Measurements from ENCODE around the gene GFI1B. TPM values are rescaled to one million over a fixed set of nuclear protein-coding genes. Genes with fewer than 3 reads are reported as not detected.
A peak's percentile ranks its signal among the peaks of the same experiment; 100 is the strongest.

The GFI1B gene
- total and polyA plus RNA-seq, 4 donors: not detected

GRCh38 chr9:132944294-132945185 lies 34.0 kb upstream of the GFI1B start, which contains the start of gene TSC1:
TSS of gene TSC1 (minus strand) at chr9:132944616. CDS start at chr9:132928872, 15,744 bp downstream.
- peak within 1 kb of the TSS in 1 of 2 donors; percentile 62 for H3K27ac ChIP-seq (ENCODE audit: low read depth in 1 of 2, low read length in 2 of 2)
- H3K4me1 ChIP-seq (ENCODE audit: control insufficient read depth in 1 of 2, insufficient read depth in 2 of 2, low read length in 2 of 2): no peaks in the 10 kb centered on the region
- WGBS, 2 donors: 0 to 1% methylated on average over 39 to 72 of the region's 72 CpGs
- no peaks in the 10 kb centered on the region for H3K27me3 ChIP-seq (ENCODE audit: control insufficient read depth in 1 of 2, insufficient read depth in 2 of 2, low read length in 1 of 2)
- DNase-seq (peak; percentile 98 to 99), ATAC-seq (ENCODE audit: low FRiP score) (peak; percentile 97)
- no peaks in the 10 kb centered on the region for H3K9me3 ChIP-seq (ENCODE audit: control insufficient read depth, low read length)
- intact Hi-C loops (cut with DNase I): loop anchor here in 1 of 2 donors (5.0 kb wide), 1 partner anchor 67 kb away; the partner anchor contains the start of genes AK8 and SPACA9
- peak within 1 kb of the TSS; percentile 75 to 85 for H3K4me3 ChIP-seq (ENCODE audit: low read length in 2 of 2)
- no peaks in the 10 kb centered on the region for H3K36me3 ChIP-seq (ENCODE audit: control insufficient read depth in 1 of 2, insufficient read depth in 2 of 2, low read length in 1 of 2)

GRCh38 chr9:132945186-132946130 lies 33.0 kb upstream of the GFI1B start:
- DNase-seq (no peak), ATAC-seq (ENCODE audit: low FRiP score) (no peak)
- H3K4me3 ChIP-seq (ENCODE audit: low read length in 2 of 2): peak overlapping the region; percentile 19 to 61
- H3K27ac ChIP-seq (ENCODE audit: low read depth in 1 of 2, low read length in 2 of 2): peak overlapping the region in 1 of 2 donors; percentile 46
- no peaks in the 10 kb centered on the region for H3K36me3 ChIP-seq (ENCODE audit: control insufficient read depth in 1 of 2, insufficient read depth in 2 of 2, low read length in 1 of 2)
- H3K9me3 ChIP-seq (ENCODE audit: control insufficient read depth, low read length): no peaks in the 10 kb centered on the region
- intact Hi-C loops (cut with DNase I): no loop called here
- WGBS, 2 donors: 68 to 70% methylated on average over 23 of the region's 23 CpGs
- no peaks in the 10 kb centered on the region for H3K4me1 ChIP-seq (ENCODE audit: control insufficient read depth in 1 of 2, insufficient read depth in 2 of 2, low read length in 2 of 2)
- no peaks in the 10 kb centered on the region for H3K27me3 ChIP-seq (ENCODE audit: control insufficient read depth in 1 of 2, insufficient read depth in 2 of 2, low read length in 1 of 2)

- 27 to 50% methylated on average over 3 of the region's 3 CpGs for WGBS, 2 donors
Measured at GRCh38 chr9:132946211-132946610, 32.3 kb upstream of the GFI1B start.

GRCh38 chr9:132946631-132947295 lies 31.7 kb upstream of the GFI1B start:
- WGBS, 2 donors: 91 to 94% methylated on average over 7 of the region's 7 CpGs
- H3K36me3 ChIP-seq (ENCODE audit: control insufficient read depth in 1 of 2, insufficient read depth in 2 of 2, low read length in 1 of 2): no peaks in the 10 kb centered on the region
- no peak overlapping the region for H3K27ac ChIP-seq (ENCODE audit: low read depth in 1 of 2, low read length in 2 of 2)
- no peaks in the 10 kb centered on the region for H3K4me1 ChIP-seq (ENCODE audit: control insufficient read depth in 1 of 2, insufficient read depth in 2 of 2, low read length in 2 of 2)
- ATAC-seq (ENCODE audit: low FRiP score) (no peak), DNase-seq (no peak)
- intact Hi-C loops (cut with DNase I): no loop called here
- H3K4me3 ChIP-seq (ENCODE audit: low read length in 2 of 2): no peak overlapping the region
- no peaks in the 10 kb centered on the region for H3K27me3 ChIP-seq (ENCODE audit: control insufficient read depth in 1 of 2, insufficient read depth in 2 of 2, low read length in 1 of 2)
- no peaks in the 10 kb centered on the region for H3K9me3 ChIP-seq (ENCODE audit: control insufficient read depth, low read length)

More at GRCh38 chr9:132946211-132946610, 32.3 kb upstream of the GFI1B start:
- ATAC-seq (ENCODE audit: low FRiP score) (no peak), DNase-seq (no peak)
- no peaks in the 10 kb centered on the region for H3K36me3 ChIP-seq (ENCODE audit: control insufficient read depth in 1 of 2, insufficient read depth in 2 of 2, low read length in 1 of 2)
- no peaks in the 10 kb centered on the region for H3K27me3 ChIP-seq (ENCODE audit: control insufficient read depth in 1 of 2, insufficient read depth in 2 of 2, low read length in 1 of 2)
- intact Hi-C loops (cut with DNase I): no loop called here
- H3K4me3 ChIP-seq (ENCODE audit: low read length in 2 of 2): no peak overlapping the region
- no peaks in the 10 kb centered on the region for H3K4me1 ChIP-seq (ENCODE audit: control insufficient read depth in 1 of 2, insufficient read depth in 2 of 2, low read length in 2 of 2)
- H3K9me3 ChIP-seq (ENCODE audit: control insufficient read depth, low read length): no peaks in the 10 kb centered on the region
- no peak overlapping the region for H3K27ac ChIP-seq (ENCODE audit: low read depth in 1 of 2, low read length in 2 of 2)

GRCh38 chr9:132947756-132948155 lies 30.7 kb upstream of the GFI1B start:
- Histone ChIP-seq H3K27ac (ENCODE audit: low read depth in 1 of 2, low read length in 2 of 2) (no peak overlapping the region), H3K4me1 (ENCODE audit: control insufficient read depth in 1 of 2, insufficient read depth in 2 of 2, low read length in 2 of 2) (no peaks in the 10 kb centered on the region), H3K4me3 (ENCODE audit: low read length in 2 of 2) (no peak overlapping the region), H3K36me3 (ENCODE audit: control insufficient read depth in 1 of 2, insufficient read depth in 2 of 2, low read length in 1 of 2) (no peaks in the 10 kb centered on the region), H3K9me3 (ENCODE audit: control insufficient read depth, low read length) (no peaks in the 10 kb centered on the region), H3K27me3 (ENCODE audit: control insufficient read depth in 1 of 2, insufficient read depth in 2 of 2, low read length in 1 of 2) (no peaks in the 10 kb centered on the region)
- intact Hi-C loops (cut with DNase I): no loop called here
- ATAC-seq (ENCODE audit: low FRiP score): no peak
- DNase-seq: no peak
- WGBS, 2 donors: 88 to 92% methylated on average over 8 of the region's 8 CpGs

GRCh38 chr9:132948482-132949050 lies 29.9 kb upstream of the GFI1B start:
- Histone ChIP-seq H3K27me3 (ENCODE audit: control insufficient read depth in 1 of 2, insufficient read depth in 2 of 2, low read length in 1 of 2) (no peaks in the 10 kb centered on the region), H3K4me1 (ENCODE audit: control insufficient read depth in 1 of 2, insufficient read depth in 2 of 2, low read length in 2 of 2) (no peaks in the 10 kb centered on the region), H3K36me3 (ENCODE audit: control insufficient read depth in 1 of 2, insufficient read depth in 2 of 2, low read length in 1 of 2) (no peaks in the 10 kb centered on the region), H3K9me3 (ENCODE audit: control insufficient read depth, low read length) (no peaks in the 10 kb centered on the region), H3K4me3 (ENCODE audit: low read length in 2 of 2) (no peak overlapping the region), H3K27ac (ENCODE audit: low read depth in 1 of 2, low read length in 2 of 2) (no peak overlapping the region)
- no peak for ATAC-seq (ENCODE audit: low FRiP score)
- no peak for DNase-seq
- intact Hi-C loops (cut with DNase I): no loop called here
- 73 to 77% methylated on average over 18 of the region's 18 CpGs for WGBS, 2 donors

- intact Hi-C loops (cut with DNase I): no loop called here
- no peaks in the 10 kb centered on the region for H3K9me3 ChIP-seq (ENCODE audit: control insufficient read depth, low read length)
- 85 to 89% methylated on average over 4 of the region's 4 CpGs for WGBS, 2 donors
- no peaks in the 10 kb centered on the region for H3K4me1 ChIP-seq (ENCODE audit: control insufficient read depth in 1 of 2, insufficient read depth in 2 of 2, low read length in 2 of 2)
- no peaks in the 10 kb centered on the region for H3K36me3 ChIP-seq (ENCODE audit: control insufficient read depth in 1 of 2, insufficient read depth in 2 of 2, low read length in 1 of 2)
- DNase-seq (no peak), ATAC-seq (ENCODE audit: low FRiP score) (no peak)
- no peak overlapping the region for H3K27ac ChIP-seq (ENCODE audit: low read depth in 1 of 2, low read length in 2 of 2)
- no peak overlapping the region for H3K4me3 ChIP-seq (ENCODE audit: low read length in 2 of 2)
- no peaks in the 10 kb centered on the region for H3K27me3 ChIP-seq (ENCODE audit: control insufficient read depth in 1 of 2, insufficient read depth in 2 of 2, low read length in 1 of 2)
Measured at GRCh38 chr9:132949709-132950108, 28.8 kb upstream of the GFI1B start.

- Histone ChIP-seq H3K27me3 (ENCODE audit: control insufficient read depth in 1 of 2, insufficient read depth in 2 of 2, low read length in 1 of 2) (peaks cover 0 to 4% of the 10 kb centered on the region in 2 donors), H3K4me1 (ENCODE audit: control insufficient read depth in 1 of 2, insufficient read depth in 2 of 2, low read length in 2 of 2) (no peaks in the 10 kb centered on the region), H3K36me3 (ENCODE audit: control insufficient read depth in 1 of 2, insufficient read depth in 2 of 2, low read length in 1 of 2) (no peaks in the 10 kb centered on the region), H3K9me3 (ENCODE audit: control insufficient read depth, low read length) (peaks cover 2% of the 10 kb centered on the region), H3K4me3 (ENCODE audit: low read length in 2 of 2) (no peak overlapping the region), H3K27ac (ENCODE audit: low read depth in 1 of 2, low read length in 2 of 2) (no peak overlapping the region)
- intact Hi-C loops (cut with DNase I): no loop called here
- ATAC-seq (ENCODE audit: low FRiP score) (no peak), DNase-seq (no peak)
- WGBS, 2 donors: 80 to 87% methylated on average over 2 of the region's 2 CpGs
Measured at GRCh38 chr9:132955123-132955522, 23.4 kb upstream of the GFI1B start.

Data from aorta (tissue), 5 donors.